ENCODE measurements around the gene ADGRV1. TPM values are rescaled to one million over a fixed set of nuclear protein-coding genes. Genes with fewer than 3 reads are reported as not detected.
A peak's percentile ranks its signal among the peaks of the same experiment; 100 is the strongest.
"Not testable (repeated sequence)": the region's sequence is repeated elsewhere in the genome, so short reads cannot be mapped to it uniquely, and the experiment has no call there.

Gene ADGRV1
- polyA plus RNA-seq, 10 donors, result 0.19 to 8.6 (median 0.98) TPM

- not testable (repeated sequence) for DNase-seq
Measured at GRCh38 chr5:90595766-90596165, 37.2 kb downstream of the ADGRV1 start.

- no peak for DNase-seq
Measured at GRCh38 chr5:90598293-90598692, 39.7 kb downstream of the ADGRV1 start.

- not testable (repeated sequence) for DNase-seq
Measured at GRCh38 chr5:90600307-90600706, 41.7 kb downstream of the ADGRV1 start.

- DNase-seq, result no peak
Measured at GRCh38 chr5:90601468-90601867, 42.9 kb downstream of the ADGRV1 start.

- DNase-seq, result no peak
Measured at GRCh38 chr5:90602681-90603080, 44.1 kb downstream of the ADGRV1 start.

- no peak for DNase-seq
Measured at GRCh38 chr5:90606539-90606938, 47.9 kb downstream of the ADGRV1 start.

- DNase-seq, result no peak
Measured at GRCh38 chr5:90612919-90613318, 54.3 kb downstream of the ADGRV1 start.

GRCh38 chr5:90613459-90613858, 54.9 kb downstream of the ADGRV1 start:
- DNase-seq, result peak in 1 of 3 donors; percentile 3

GRCh38 chr5:90613918-90614504, 55.4 kb downstream of the ADGRV1 start:
- peak in 1 of 3 donors; percentile 5 for DNase-seq

- DNase-seq, result no peak
Measured at GRCh38 chr5:90615355-90615754, 56.8 kb downstream of the ADGRV1 start.

- no peak for DNase-seq
Measured at GRCh38 chr5:90618071-90618470, 59.5 kb downstream of the ADGRV1 start.

- not testable (repeated sequence) for DNase-seq
Measured at GRCh38 chr5:90619762-90620161, 61.2 kb downstream of the ADGRV1 start.

GRCh38 chr5:90621848-90622247, 63.3 kb downstream of the ADGRV1 start:
- DNase-seq, result no peak

- DNase-seq, result no peak
Measured at GRCh38 chr5:90626493-90626892, 67.9 kb downstream of the ADGRV1 start.

GRCh38 chr5:90628492-90628891, 69.9 kb downstream of the ADGRV1 start:
- no peak for DNase-seq

GRCh38 chr5:90632791-90633190, 74.2 kb downstream of the ADGRV1 start:
- no peak for DNase-seq

GRCh38 chr5:90636948-90637347, 78.4 kb downstream of the ADGRV1 start:
- no peak for DNase-seq

GRCh38 chr5:90637731-90638130, 79.1 kb downstream of the ADGRV1 start:
- no peak for DNase-seq

- no peak for DNase-seq
Measured at GRCh38 chr5:90638878-90639277, 80.3 kb downstream of the ADGRV1 start.

GRCh38 chr5:90640484-90641059, 82.0 kb downstream of the ADGRV1 start:
- peak in 1 of 3 donors; percentile 7 for DNase-seq

- DNase-seq, result no peak
Measured at GRCh38 chr5:90641528-90641927, 82.9 kb downstream of the ADGRV1 start.

GRCh38 chr5:90642706-90643229, 84.2 kb downstream of the ADGRV1 start:
- DNase-seq, result no peak

GRCh38 chr5:90644132-90644531, 85.5 kb downstream of the ADGRV1 start:
- DNase-seq, result no peak
